Panc1 (cell line): ENCODE measurements around the gene SAXO2. TPM values are rescaled to one million over a fixed set of nuclear protein-coding genes. Genes with fewer than 3 reads are reported as not detected.

Source experiments
- ATAC-seq: fragments of 200-7000 bp; cut with Tn5 transposase; 2 replicates; pipeline ENCODE4 v1.9.1; 2020; ENCODE audit warnings: mild to moderate bottlenecking, moderate library complexity
- BruUV-seq: library from RNA; stranded (reverse); fragments of 400-500 nt; replicated peaks from 2 replicates; lab custom pipeline; 2021; lab: Mats Ljungman, UMichigan
- CTCF ChIA-PET: fragments of 300-600 bp; sonication (Branson Sonifier 250); formaldehyde crosslinking; loops from one replicate; lab custom pipeline; 2022; ENCODE audit warnings: antibody characterized with exemption; lab: Charles Lee
- POLR2A ChIA-PET: fragments of 300-600 bp; sonication (Branson Sonifier 250); formaldehyde crosslinking; loops from one replicate; lab custom pipeline; 2022; ENCODE audit warnings: antibody characterized with exemption; lab: Charles Lee
- DNase-seq: peaks from one replicate; pipeline ENCODE4 v3.0.0-alpha.2; 2010; ENCODE audit warnings: low read depth, low spot score
- H3K27ac ChIP-seq: 2 replicates; pipeline ENCODE4 v1.5.1; 2011; ENCODE audit warnings: mild to moderate bottlenecking, low read length, inconsistent platforms
- H3K27me3 ChIP-seq: fragments of 200-500 bp; sonication (Bioruptor generic); 2 replicates; pipeline ENCODE4 v1.6.0; 2014; ENCODE audit warnings: low read length, inconsistent platforms; ENCODE audit not compliant: control insufficient read depth, insufficient read depth
- H3K36me3 ChIP-seq: fragments of 200-500 bp; sonication (Bioruptor generic); 2 replicates; pipeline ENCODE4 v1.5.1; 2014; ENCODE audit warnings: inconsistent platforms, mild to moderate bottlenecking, low read length, moderate library complexity; ENCODE audit not compliant: control insufficient read depth, insufficient read depth
- H3K4me1 ChIP-seq: 2 replicates; pipeline ENCODE4 v1.5.1; 2011; ENCODE audit warnings: inconsistent platforms, mild to moderate bottlenecking, low read length, moderate library complexity; ENCODE audit not compliant: control insufficient read depth, insufficient read depth
- H3K4me3 ChIP-seq, 2 experiments: 2 replicates each; pipeline ENCODE4 v1.5.1; 2011 to 2012; ENCODE audit warnings: low read depth in 2 of 2, low read length in 2 of 2, mild to moderate bottlenecking in 2 of 2, inconsistent platforms in 1 of 2, moderate library complexity in 1 of 2
- H3K9me3 ChIP-seq: fragments of 200-500 bp; sonication (Bioruptor generic); 2 replicates; pipeline ENCODE4 v1.5.1; 2014; ENCODE audit warnings: low read depth, mild to moderate bottlenecking, inconsistent platforms, low read length, moderate library complexity; ENCODE audit not compliant: control insufficient read depth, insufficient read depth
- POLR2AphosphoS5 ChIP-seq: IDR thresholded peaks from 2 replicates; pipeline ENCODE4 v1.6.1; 2012; ENCODE audit warnings: mild to moderate bottlenecking, low read depth, low read length, moderate library complexity
- SIN3A ChIP-seq: IDR thresholded peaks from 2 replicates; pipeline ENCODE4 v1.6.1; 2012; ENCODE audit warnings: low read depth, mild to moderate bottlenecking, low read length, moderate library complexity, borderline replicate concordance; ENCODE audit not compliant: insufficient read depth
- TCF7L2 ChIP-seq: IDR thresholded peaks from 2 replicates; pipeline ENCODE4 v1.6.1; 2011; ENCODE audit warnings: mild to moderate bottlenecking, low read depth, low read length, inconsistent platforms
- in situ Hi-C: cut with HindIII; loops from 2 replicates; pipeline ENCODE4 v1.10.0; 2016; ENCODE audit warnings: low sequenced_read_pairs, low pct_unique_long_range_greater_than_20kb
- intact Hi-C: fragments of 100-400 bp; cut with micrococcal nuclease; formaldehyde crosslinking; loops from one replicate; pipeline ENCODE4 v1.10.0; 2022; ENCODE audit not compliant: unreplicated experiment
- total RNA-seq: library from RNA; stranded (reverse); gene quantifications from one replicate; pipeline ENCODE4 v1.2.1, GENCODE V29; 2021; ENCODE audit not compliant: unreplicated experiment
- TF ChIP-seq, protein P1 (sequence below), 2 experiments: IDR thresholded peaks; 2 replicates each; pipeline ENCODE4 v1.6.1; 2011 to 2012; ENCODE audit warnings: low read depth in 2 of 2, control low read depth in 1 of 2, low read length in 1 of 2, mild to moderate bottlenecking in 1 of 2, moderate library complexity in 1 of 2; ENCODE audit not compliant: insufficient read depth in 1 of 2
- TF ChIP-seq, protein P2 (sequence below): fragments of 450-650 bp; IDR thresholded peaks from 2 replicates; pipeline ENCODE4 v1.5.1; 2017; ENCODE audit warnings: mild to moderate bottlenecking

SAXO2 gene
- total RNA-seq, 1 experiment from 2014 or later = 1.1 TPM

DNA sequence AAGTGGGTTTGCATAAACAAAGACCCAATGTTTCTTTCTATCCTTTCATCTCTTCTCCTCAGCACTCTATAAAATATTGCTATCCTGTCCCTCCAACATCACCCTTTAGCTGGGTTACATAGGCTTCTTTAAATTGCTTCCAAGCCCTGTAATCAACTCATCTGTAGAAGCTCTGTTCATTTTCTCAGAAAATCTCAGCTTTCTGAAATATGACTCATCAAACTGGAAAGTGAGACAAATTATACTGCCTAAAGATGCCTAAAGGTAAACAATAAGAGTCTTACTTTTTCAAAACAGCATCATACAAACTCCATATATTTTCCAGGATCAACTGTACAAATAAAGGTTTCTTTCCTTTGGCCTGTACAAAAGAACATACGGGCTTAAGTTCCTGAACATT is 33.9 kb upstream of the SAXO2 start:
- intact Hi-C loops = no loop called here
- Histone ChIP-seq H3K9me3 (no peaks in the 10 kb centered on the region), H3K27me3 (no peaks in the 10 kb centered on the region), H3K4me1 (no peaks in the 10 kb centered on the region), H3K4me3 (no peak overlapping the region), H3K36me3 (no peaks in the 10 kb centered on the region), H3K27ac (no peak overlapping the region)
- TF ChIP-seq, protein P1, sequence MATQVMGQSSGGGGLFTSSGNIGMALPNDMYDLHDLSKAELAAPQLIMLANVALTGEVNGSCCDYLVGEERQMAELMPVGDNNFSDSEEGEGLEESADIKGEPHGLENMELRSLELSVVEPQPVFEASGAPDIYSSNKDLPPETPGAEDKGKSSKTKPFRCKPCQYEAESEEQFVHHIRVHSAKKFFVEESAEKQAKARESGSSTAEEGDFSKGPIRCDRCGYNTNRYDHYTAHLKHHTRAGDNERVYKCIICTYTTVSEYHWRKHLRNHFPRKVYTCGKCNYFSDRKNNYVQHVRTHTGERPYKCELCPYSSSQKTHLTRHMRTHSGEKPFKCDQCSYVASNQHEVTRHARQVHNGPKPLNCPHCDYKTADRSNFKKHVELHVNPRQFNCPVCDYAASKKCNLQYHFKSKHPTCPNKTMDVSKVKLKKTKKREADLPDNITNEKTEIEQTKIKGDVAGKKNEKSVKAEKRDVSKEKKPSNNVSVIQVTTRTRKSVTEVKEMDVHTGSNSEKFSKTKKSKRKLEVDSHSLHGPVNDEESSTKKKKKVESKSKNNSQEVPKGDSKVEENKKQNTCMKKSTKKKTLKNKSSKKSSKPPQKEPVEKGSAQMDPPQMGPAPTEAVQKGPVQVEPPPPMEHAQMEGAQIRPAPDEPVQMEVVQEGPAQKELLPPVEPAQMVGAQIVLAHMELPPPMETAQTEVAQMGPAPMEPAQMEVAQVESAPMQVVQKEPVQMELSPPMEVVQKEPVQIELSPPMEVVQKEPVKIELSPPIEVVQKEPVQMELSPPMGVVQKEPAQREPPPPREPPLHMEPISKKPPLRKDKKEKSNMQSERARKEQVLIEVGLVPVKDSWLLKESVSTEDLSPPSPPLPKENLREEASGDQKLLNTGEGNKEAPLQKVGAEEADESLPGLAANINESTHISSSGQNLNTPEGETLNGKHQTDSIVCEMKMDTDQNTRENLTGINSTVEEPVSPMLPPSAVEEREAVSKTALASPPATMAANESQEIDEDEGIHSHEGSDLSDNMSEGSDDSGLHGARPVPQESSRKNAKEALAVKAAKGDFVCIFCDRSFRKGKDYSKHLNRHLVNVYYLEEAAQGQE (IDR thresholded peaks at IDR 0.05; ENCODE audit: insufficient read depth in 1 of 2, low read depth in 2 of 2, low read length in 1 of 2) = no peak
- TF ChIP-seq SIN3A (no peak), POLR2AphosphoS5 (no peak), TCF7L2 (no peak)
- TF ChIP-seq, protein P2, sequence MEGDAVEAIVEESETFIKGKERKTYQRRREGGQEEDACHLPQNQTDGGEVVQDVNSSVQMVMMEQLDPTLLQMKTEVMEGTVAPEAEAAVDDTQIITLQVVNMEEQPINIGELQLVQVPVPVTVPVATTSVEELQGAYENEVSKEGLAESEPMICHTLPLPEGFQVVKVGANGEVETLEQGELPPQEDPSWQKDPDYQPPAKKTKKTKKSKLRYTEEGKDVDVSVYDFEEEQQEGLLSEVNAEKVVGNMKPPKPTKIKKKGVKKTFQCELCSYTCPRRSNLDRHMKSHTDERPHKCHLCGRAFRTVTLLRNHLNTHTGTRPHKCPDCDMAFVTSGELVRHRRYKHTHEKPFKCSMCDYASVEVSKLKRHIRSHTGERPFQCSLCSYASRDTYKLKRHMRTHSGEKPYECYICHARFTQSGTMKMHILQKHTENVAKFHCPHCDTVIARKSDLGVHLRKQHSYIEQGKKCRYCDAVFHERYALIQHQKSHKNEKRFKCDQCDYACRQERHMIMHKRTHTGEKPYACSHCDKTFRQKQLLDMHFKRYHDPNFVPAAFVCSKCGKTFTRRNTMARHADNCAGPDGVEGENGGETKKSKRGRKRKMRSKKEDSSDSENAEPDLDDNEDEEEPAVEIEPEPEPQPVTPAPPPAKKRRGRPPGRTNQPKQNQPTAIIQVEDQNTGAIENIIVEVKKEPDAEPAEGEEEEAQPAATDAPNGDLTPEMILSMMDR = no peak
- in situ Hi-C loops = no loop called here
- BruUV-seq = no TSS peak
- CTCF ChIA-PET = no interaction called here
- ATAC-seq (no peak), DNase-seq (no peak)
- POLR2A ChIA-PET = no interaction called here

DNA sequence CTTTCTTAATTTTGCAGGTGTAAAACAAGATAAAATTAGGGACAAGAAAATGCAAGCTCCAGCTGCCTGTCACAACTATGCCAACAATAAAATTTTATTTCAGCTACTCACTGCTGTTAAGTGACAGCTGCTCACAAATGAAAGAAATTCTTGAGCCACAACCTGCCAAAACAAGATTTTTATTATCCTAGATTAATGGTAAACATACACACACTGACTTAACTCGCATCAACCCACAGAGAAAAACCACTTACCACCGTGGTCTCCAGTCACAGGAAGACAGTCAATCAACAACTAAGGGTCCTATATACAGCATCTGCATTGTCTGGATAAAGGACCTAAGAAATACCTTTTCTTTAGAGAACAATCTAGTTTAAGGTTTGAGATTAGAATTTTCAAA is 31.4 kb upstream of the SAXO2 start:
- H3K4me1 ChIP-seq = no peaks in the 10 kb centered on the region
- H3K27ac ChIP-seq = no peak overlapping the region
- no TSS peak for BruUV-seq
- no peak overlapping the region for H3K4me3 ChIP-seq
- POLR2A ChIA-PET = no interaction called here
- in situ Hi-C loops (no loop called here), intact Hi-C loops (no loop called here)
- H3K27me3 ChIP-seq = no peaks in the 10 kb centered on the region
- CTCF ChIA-PET = no interaction called here
- ATAC-seq (no peak), DNase-seq (no peak)
- no peaks in the 10 kb centered on the region for H3K9me3 ChIP-seq
- TF ChIP-seq, protein P1 (IDR thresholded peaks at IDR 0.05; ENCODE audit: insufficient read depth in 1 of 2, low read depth in 2 of 2, low read length in 1 of 2) = no peak
- no peak for TF ChIP-seq POLR2AphosphoS5
- TF ChIP-seq, protein P2 = no peak
- no peak for TF ChIP-seq TCF7L2
- no peak for TF ChIP-seq SIN3A
- no peaks in the 10 kb centered on the region for H3K36me3 ChIP-seq
